ENCODE results near the gene ADRA2B.

Gene ADRA2B

GRCh38 chr2:96135171-96135570 lies 18.8 kb upstream of the ADRA2B start:
- no peaks in the 10 kb centered on the region for H3K79me2 ChIP-seq (ENCODE audit: insufficient read depth, low read depth)
- H4K20me1 ChIP-seq (ENCODE audit: insufficient read depth) = no peaks in the 10 kb centered on the region
- H2AFZ ChIP-seq (ENCODE audit: low read depth) = no peak overlapping the region
- H3K27ac ChIP-seq = no peak overlapping the region
- peaks cover 18% of the 10 kb centered on the region for H3K4me1 ChIP-seq (ENCODE audit: low read depth, poor library complexity, severe bottlenecking)
- no peak overlapping the region for H3K9ac ChIP-seq
- no peak overlapping the region for H3K4me2 ChIP-seq
- no peaks in the 10 kb centered on the region for H3K36me3 ChIP-seq (ENCODE audit: insufficient read depth)
- no peak for TF ChIP-seq CTCF (conservative IDR thresholded peaks at IDR 0.05; ENCODE audit: low read depth, low read length)
- no peak overlapping the region for H3K4me3 ChIP-seq (IDR thresholded peaks at IDR 0.05; ENCODE audit: insufficient read depth, low read depth, low read length)
- no peaks in the 10 kb centered on the region for H3K27me3 ChIP-seq (ENCODE audit: insufficient read depth, low read depth)

DNA sequence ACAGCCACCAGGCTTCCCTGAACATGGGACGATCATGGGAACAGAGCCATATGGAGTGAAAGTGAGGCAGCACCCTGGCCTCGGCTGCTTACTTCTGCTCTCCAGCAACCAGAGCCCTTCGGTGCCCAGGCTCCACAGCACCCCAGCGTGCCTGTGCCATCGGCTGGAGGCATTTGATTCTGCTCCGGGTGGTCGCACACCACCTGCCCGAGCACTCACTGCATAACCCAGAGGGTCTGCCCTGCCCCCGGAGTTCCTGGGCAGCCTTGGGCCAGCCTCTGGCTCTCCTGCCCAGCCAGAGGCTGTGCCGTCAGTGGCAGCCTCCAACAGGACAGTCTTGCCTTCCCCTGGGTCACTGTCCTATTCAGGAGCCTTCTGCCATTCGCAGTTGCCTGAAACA lies 18.1 kb upstream of the ADRA2B start:
- Histone ChIP-seq H3K4me3 (IDR thresholded peaks at IDR 0.05; ENCODE audit: insufficient read depth, low read depth, low read length) (no peak overlapping the region), H3K79me2 (ENCODE audit: insufficient read depth, low read depth) (no peaks in the 10 kb centered on the region), H2AFZ (ENCODE audit: low read depth) (no peak overlapping the region), H3K27me3 (ENCODE audit: insufficient read depth, low read depth) (no peaks in the 10 kb centered on the region), H3K27ac (no peak overlapping the region), H3K36me3 (ENCODE audit: insufficient read depth) (no peaks in the 10 kb centered on the region), H4K20me1 (ENCODE audit: insufficient read depth) (no peaks in the 10 kb centered on the region), H3K9ac (no peak overlapping the region), H3K4me2 (no peak overlapping the region), H3K4me1 (ENCODE audit: low read depth, poor library complexity, severe bottlenecking) (peaks cover 18% of the 10 kb centered on the region)
- no peak for TF ChIP-seq CTCF (conservative IDR thresholded peaks at IDR 0.05; ENCODE audit: low read depth, low read length)

DNA sequence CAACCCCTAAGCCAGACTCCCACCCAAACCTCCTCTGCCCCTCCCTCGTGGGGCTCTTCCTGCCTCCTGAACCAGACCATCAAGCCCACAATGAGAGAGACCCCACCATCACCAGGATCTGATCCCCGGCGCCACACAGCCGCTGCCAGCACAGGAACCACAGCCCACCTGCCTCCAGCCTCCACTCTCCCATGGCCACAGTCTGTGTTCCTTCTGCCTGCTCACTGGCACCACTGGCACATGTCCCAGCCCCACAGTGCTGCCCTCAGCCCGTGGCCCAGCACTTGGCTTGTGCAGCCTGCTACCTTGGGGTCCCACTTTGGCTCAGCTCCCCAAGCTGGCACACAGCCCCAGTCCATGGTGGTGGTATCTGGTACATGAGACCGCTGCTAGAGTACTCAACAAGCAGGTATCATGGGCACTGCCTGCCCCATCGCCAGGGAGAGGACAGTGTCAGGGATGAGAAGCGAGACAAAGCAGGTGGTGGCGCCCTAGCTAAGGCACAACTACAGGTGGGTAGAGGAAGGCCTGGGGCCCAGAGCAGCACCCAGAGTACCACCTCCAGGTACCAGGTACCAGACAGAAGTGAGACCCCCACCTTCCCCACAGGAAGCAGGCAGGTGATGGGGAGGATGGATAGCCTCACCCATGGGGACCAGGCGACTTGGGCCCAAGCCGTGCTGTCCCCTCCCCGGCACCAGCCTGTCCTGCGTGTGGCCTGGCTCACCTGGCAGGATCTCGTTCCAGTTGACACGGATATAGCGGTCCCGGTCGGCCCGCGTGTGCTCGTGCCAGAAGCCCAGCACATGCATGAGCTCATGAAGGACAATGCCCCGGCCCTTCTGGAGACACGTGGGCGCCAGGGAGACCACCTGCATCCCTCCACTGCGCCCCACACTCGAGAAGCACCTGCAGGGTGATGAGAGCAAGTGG lies 15.7 kb upstream of the ADRA2B start:
- Histone ChIP-seq H3K79me2 (ENCODE audit: insufficient read depth, low read depth) (no peaks in the 10 kb centered on the region), H3K4me1 (ENCODE audit: low read depth, poor library complexity, severe bottlenecking) (peaks cover 18% of the 10 kb centered on the region), H3K27me3 (ENCODE audit: insufficient read depth, low read depth) (no peaks in the 10 kb centered on the region), H3K27ac (peak overlapping the region; percentile 24; the same call in 1 of the 2 replicates), H3K36me3 (ENCODE audit: insufficient read depth) (no peaks in the 10 kb centered on the region), H3K4me3 (IDR thresholded peaks at IDR 0.05; ENCODE audit: insufficient read depth, low read depth, low read length) (no peak overlapping the region), H3K4me2 (peak overlapping the region; percentile 67), H2AFZ (ENCODE audit: low read depth) (peak overlapping the region; percentile 50; the same call in 1 of the 2 replicates), H4K20me1 (ENCODE audit: insufficient read depth) (no peaks in the 10 kb centered on the region), H3K9ac (peak overlapping the region; percentile 9; the same call in 1 of the 2 replicates)
- no peak for TF ChIP-seq CTCF (conservative IDR thresholded peaks at IDR 0.05; ENCODE audit: low read depth, low read length)

DNA sequence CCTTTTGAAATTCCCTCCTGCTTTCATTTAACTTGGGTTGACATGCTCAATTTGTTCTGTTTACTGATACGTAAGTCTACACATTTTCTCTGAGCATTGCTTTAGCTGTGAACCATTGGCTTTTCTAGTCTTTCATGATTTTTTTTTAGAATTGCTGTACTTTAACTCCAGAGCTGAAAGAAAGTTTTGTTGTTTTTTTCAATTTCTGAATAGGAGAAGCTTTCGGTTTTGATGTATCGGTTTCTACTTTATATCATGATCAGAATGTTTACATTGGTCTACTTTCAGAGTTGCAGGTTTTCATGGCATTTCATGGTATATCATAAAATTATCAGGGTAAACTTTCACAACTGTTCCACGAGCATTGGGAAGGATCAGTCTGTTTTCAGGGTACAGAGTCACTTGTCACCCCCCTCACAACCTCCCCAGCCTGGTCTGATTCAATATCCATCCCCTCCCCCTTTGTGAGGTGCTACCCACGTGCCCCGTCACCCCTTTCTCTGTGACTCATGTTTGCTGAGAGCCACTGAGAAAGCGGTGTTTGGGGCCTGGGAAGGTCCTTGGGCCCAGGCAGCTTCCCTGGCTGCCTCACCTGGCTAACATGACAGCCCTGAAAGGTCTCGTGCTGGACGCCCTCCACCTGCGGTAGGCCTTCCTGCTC lies 14.9 kb upstream of the ADRA2B start:
- Histone ChIP-seq H3K27me3 (ENCODE audit: insufficient read depth, low read depth) (no peaks in the 10 kb centered on the region), H3K27ac (peak overlapping the region; percentile 24; the same call in 1 of the 2 replicates), H3K9ac (peak overlapping the region; percentile 9; the same call in 1 of the 2 replicates), H3K79me2 (ENCODE audit: insufficient read depth, low read depth) (no peaks in the 10 kb centered on the region), H4K20me1 (ENCODE audit: insufficient read depth) (no peaks in the 10 kb centered on the region), H3K4me2 (peak overlapping the region; percentile 67), H3K36me3 (ENCODE audit: insufficient read depth) (no peaks in the 10 kb centered on the region), H3K4me3 (IDR thresholded peaks at IDR 0.05; ENCODE audit: insufficient read depth, low read depth, low read length) (no peak overlapping the region), H3K4me1 (ENCODE audit: low read depth, poor library complexity, severe bottlenecking) (peaks cover 18% of the 10 kb centered on the region), H2AFZ (ENCODE audit: low read depth) (peak overlapping the region; percentile 50)
- no peak for TF ChIP-seq CTCF (conservative IDR thresholded peaks at IDR 0.05; ENCODE audit: low read depth, low read length)
